T-helper 2 cell treated with Interferon-gamma antibody and Interleukin-4, amounts not matched to agents 100 ng/mL and 5 ng/mL, for 36 hours (primary cell): ENCODE measurements around the gene SBNO1. TPM values are rescaled to one million over a fixed set of nuclear protein-coding genes. Genes with fewer than 3 reads are reported as not detected.
"Not testable (repeated sequence)": the region's sequence is repeated elsewhere in the genome, so short reads cannot be mapped to it uniquely, and the experiment has no call there.

Source experiments
- intact Hi-C: fragments of 100-400 bp; cut with micrococcal nuclease; formaldehyde crosslinking; loops from one replicate; pipeline ENCODE4 v1.15.1; 2023
- total RNA-seq: library from RNA; stranded (reverse); gene quantifications from 2 replicates; pipeline ENCODE4 v1.2.3, GENCODE V29; 2022

The SBNO1 gene
- total RNA-seq, result 41.9 and 42.6 TPM in 2 replicates

- intact Hi-C loops, result loop anchor here (1.0 to 2.0 kb wide), 9 partner anchors 20 to 390 kb away; partner anchors contain the start of genes CDK2AP1, EIF2B1, GTF2H3 and KMT5A
Measured at GRCh38 chr12:123364532-123365024, at the start of gene SBNO1. SBNO1 (minus strand) TSS chr12:123364847; CDS start chr12:123350441, 14,406 bp downstream.

GRCh38 chr12:123410041-123410412 is 45.4 kb upstream of the SBNO1 start:
- intact Hi-C loops, result no loop called here

- intact Hi-C loops, result not testable (repeated sequence)
Measured at GRCh38 chr12:123409284-123410040, 44.8 kb upstream of the SBNO1 start.

GRCh38 chr12:123408619-123409018 is 44.0 kb upstream of the SBNO1 start:
- intact Hi-C loops, result not testable (repeated sequence)

GRCh38 chr12:123407934-123408333 is 43.3 kb upstream of the SBNO1 start:
- intact Hi-C loops, result not testable (repeated sequence)

- intact Hi-C loops, result not testable (repeated sequence)
Measured at GRCh38 chr12:123407269-123407668, 42.6 kb upstream of the SBNO1 start.

GRCh38 chr12:123404581-123404980 is 39.9 kb upstream of the SBNO1 start:
- intact Hi-C loops, result no loop called here

GRCh38 chr12:123401753-123402683 is 37.4 kb upstream of the SBNO1 start:
- intact Hi-C loops, result no loop called here

GRCh38 chr12:123399255-123399617 is 34.6 kb upstream of the SBNO1 start:
- intact Hi-C loops, result no loop called here

GRCh38 chr12:123398550-123399254 is 34.1 kb upstream of the SBNO1 start:
- intact Hi-C loops, result no loop called here

- intact Hi-C loops, result no loop called here
Measured at GRCh38 chr12:123398177-123398549, 33.5 kb upstream of the SBNO1 start.

- intact Hi-C loops, result no loop called here
Measured at GRCh38 chr12:123397400-123397799, 32.8 kb upstream of the SBNO1 start.

GRCh38 chr12:123396954-123397353 is 32.3 kb upstream of the SBNO1 start:
- intact Hi-C loops, result no loop called here

- intact Hi-C loops, result no loop called here
Measured at GRCh38 chr12:123396543-123396942, 31.9 kb upstream of the SBNO1 start.

GRCh38 chr12:123395236-123395635 is 30.6 kb upstream of the SBNO1 start:
- intact Hi-C loops, result no loop called here

- intact Hi-C loops, result no loop called here
Measured at GRCh38 chr12:123393747-123394146, 29.1 kb upstream of the SBNO1 start.

- intact Hi-C loops, result no loop called here
Measured at GRCh38 chr12:123391546-123392343, 27.1 kb upstream of the SBNO1 start.

GRCh38 chr12:123390498-123391426 is 26.1 kb upstream of the SBNO1 start:
- intact Hi-C loops, result no loop called here

GRCh38 chr12:123389560-123390351 is 25.1 kb upstream of the SBNO1 start:
- intact Hi-C loops, result loop anchor here (2.0 kb wide), 3 partner anchors 47 to 157 kb away; partner anchors contain the start of genes MPHOSPH9, MTRFR, RILPL2 and SNRNP35
